Suprapubic skin (tissue), 3 donors: Measurements from ENCODE around the gene CHDH.

Source experiments
- POLR2A ChIP-seq, 2 donors: fragments of 450-650 bp; IDR thresholded peaks; one replicate each; pipeline ENCODE4 v1.6.1; 2017; ENCODE audit warnings: antibody characterized with exemption in 2 of 2, mild to moderate bottlenecking in 2 of 2, moderate library complexity in 2 of 2
- TF ChIP-seq, protein P1 (sequence below), 2 donors: fragments of 200-600 bp in 1 of 2; fragments of 450-650 bp in 1 of 2; sonication (generic) in 1 of 2; IDR thresholded peaks; one replicate each; pipeline ENCODE4 v1.5.1; 2016 to 2019; ENCODE audit warnings: antibody characterized with exemption in 2 of 2, mild to moderate bottlenecking in 1 of 2, moderate library complexity in 1 of 2

DNA sequence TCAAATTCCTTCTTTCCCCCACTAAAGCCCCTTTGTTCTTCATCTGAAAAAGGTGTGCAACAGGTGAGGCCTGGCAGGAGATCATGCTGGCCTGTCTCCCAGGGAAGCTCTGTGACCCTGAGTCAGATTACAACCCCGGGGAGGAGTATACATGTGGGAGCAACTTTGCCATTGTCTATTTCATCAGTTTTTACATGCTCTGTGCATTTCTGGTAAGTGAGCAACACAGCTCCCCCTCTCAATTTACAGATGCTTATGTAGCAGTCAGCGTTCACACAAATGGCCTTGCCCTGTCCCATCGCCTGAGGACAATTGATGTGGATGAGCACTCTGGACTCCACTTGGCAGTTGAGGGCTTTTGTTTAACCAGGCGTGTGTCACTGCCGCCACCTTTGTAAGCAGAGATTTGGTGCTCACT is 70.4 kb downstream of the CHDH start:
- TF ChIP-seq, protein P1, sequence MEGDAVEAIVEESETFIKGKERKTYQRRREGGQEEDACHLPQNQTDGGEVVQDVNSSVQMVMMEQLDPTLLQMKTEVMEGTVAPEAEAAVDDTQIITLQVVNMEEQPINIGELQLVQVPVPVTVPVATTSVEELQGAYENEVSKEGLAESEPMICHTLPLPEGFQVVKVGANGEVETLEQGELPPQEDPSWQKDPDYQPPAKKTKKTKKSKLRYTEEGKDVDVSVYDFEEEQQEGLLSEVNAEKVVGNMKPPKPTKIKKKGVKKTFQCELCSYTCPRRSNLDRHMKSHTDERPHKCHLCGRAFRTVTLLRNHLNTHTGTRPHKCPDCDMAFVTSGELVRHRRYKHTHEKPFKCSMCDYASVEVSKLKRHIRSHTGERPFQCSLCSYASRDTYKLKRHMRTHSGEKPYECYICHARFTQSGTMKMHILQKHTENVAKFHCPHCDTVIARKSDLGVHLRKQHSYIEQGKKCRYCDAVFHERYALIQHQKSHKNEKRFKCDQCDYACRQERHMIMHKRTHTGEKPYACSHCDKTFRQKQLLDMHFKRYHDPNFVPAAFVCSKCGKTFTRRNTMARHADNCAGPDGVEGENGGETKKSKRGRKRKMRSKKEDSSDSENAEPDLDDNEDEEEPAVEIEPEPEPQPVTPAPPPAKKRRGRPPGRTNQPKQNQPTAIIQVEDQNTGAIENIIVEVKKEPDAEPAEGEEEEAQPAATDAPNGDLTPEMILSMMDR (IDR thresholded peaks at IDR 0.05), result no peak
- TF ChIP-seq POLR2A (IDR thresholded peaks at IDR 0.05), result no peak
